Brain microvascular endothelial cell (primary cell): ENCODE measurements around the gene TPP1.

Source experiments
- DNase-seq: peaks from one replicate; pipeline ENCODE4 v3.0.0-alpha.2; 2020
- H3K27ac ChIP-seq: fragments of 250-450 bp; sonication (Bioruptor Pico); 2 replicates; pipeline ENCODE4 v1.5.1; 2020; ENCODE audit warnings: mild to moderate bottlenecking, moderate library complexity
- H3K27me3 ChIP-seq: fragments of 250-450 bp; sonication (Bioruptor Pico); replicated peaks from 2 replicates; pipeline ENCODE4 v1.5.1; 2020; ENCODE audit warnings: mild to moderate bottlenecking
- H3K36me3 ChIP-seq: fragments of 250-450 bp; sonication (Bioruptor Pico); replicated peaks from 2 replicates; pipeline ENCODE4 v1.5.1; 2020; ENCODE audit warnings: mild to moderate bottlenecking
- H3K4me3 ChIP-seq: 2 replicates; pipeline ENCODE4 v1.5.1; 2011; ENCODE audit warnings: low read depth, mild to moderate bottlenecking, control low read depth, low read length, moderate library complexity
- in situ Hi-C: cut with HindIII; loops from 2 replicates; pipeline ENCODE4 v1.10.0; 2017; ENCODE audit warnings: low sequenced_read_pairs, low pct_ligation_motif_present
- TF ChIP-seq, protein P1 (sequence below): IDR thresholded peaks from 2 replicates; pipeline ENCODE4 v1.5.1; 2011; ENCODE audit warnings: low read depth, mild to moderate bottlenecking, moderate library complexity, low read length, control low read depth, inconsistent platforms; ENCODE audit errors: missing control alignments

TPP1 gene

DNA sequence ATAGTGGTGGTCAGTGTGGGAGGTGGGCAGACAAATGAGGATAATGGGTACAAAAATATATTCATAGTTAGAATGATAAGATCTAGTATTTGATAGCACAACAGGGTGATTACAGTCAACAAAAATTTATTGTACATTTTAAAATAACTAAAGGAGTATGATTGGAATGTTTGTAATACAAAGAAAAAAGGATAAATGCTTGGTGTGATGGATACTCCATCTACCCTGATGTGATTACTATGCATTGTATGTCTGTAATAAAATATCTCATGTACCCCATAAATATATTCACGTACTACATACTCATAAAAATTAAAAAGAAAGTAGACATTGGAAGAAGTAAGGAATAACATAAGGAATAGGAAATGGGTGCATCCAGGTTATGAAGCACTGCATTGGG, 31.2 kb downstream of the TPP1 start:
- H3K27me3 ChIP-seq: no peaks in the 10 kb centered on the region
- peaks cover 3% of the 10 kb centered on the region for H3K36me3 ChIP-seq
- no peak overlapping the region for H3K4me3 ChIP-seq
- in situ Hi-C loops: no loop called here
- TF ChIP-seq, protein P1, sequence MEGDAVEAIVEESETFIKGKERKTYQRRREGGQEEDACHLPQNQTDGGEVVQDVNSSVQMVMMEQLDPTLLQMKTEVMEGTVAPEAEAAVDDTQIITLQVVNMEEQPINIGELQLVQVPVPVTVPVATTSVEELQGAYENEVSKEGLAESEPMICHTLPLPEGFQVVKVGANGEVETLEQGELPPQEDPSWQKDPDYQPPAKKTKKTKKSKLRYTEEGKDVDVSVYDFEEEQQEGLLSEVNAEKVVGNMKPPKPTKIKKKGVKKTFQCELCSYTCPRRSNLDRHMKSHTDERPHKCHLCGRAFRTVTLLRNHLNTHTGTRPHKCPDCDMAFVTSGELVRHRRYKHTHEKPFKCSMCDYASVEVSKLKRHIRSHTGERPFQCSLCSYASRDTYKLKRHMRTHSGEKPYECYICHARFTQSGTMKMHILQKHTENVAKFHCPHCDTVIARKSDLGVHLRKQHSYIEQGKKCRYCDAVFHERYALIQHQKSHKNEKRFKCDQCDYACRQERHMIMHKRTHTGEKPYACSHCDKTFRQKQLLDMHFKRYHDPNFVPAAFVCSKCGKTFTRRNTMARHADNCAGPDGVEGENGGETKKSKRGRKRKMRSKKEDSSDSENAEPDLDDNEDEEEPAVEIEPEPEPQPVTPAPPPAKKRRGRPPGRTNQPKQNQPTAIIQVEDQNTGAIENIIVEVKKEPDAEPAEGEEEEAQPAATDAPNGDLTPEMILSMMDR: no peak
- H3K27ac ChIP-seq: no peak overlapping the region
- DNase-seq: no peak

DNA sequence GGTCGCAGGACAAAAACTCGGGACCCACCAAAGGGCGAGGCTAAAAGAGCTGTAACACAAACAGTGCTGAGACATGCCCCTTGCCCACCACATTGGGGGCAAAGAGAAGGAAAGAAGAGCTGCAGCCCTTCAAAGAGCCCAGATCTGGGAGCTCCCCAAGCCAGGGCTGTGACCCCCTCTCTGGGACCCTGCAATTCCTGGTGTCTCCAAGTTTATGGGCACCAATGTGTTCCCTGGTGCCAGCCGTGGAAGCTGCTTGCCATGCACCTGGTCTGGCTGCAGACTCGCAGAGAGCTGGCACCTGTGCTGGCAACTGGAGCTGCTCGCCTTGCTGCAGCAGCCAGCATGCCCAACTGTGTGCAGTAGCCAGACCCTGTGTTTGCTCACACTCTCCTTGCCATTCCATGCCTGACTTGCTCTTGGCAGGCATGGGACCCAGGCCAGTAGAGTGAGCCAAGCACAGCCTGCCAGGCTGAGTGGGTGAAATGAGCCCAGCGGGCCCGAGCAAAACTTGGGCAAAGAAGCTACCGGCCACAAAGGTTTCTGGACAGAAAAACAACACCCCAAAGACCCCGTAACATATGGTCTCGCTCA, 31.8 kb downstream of the TPP1 start:
- Histone ChIP-seq H3K36me3 (peaks cover 3% of the 10 kb centered on the region), H3K27me3 (no peaks in the 10 kb centered on the region), H3K27ac (no peak overlapping the region), H3K4me3 (no peak overlapping the region)
- in situ Hi-C loops: no loop called here
- TF ChIP-seq, protein P1: no peak
- DNase-seq: no peak

DNA sequence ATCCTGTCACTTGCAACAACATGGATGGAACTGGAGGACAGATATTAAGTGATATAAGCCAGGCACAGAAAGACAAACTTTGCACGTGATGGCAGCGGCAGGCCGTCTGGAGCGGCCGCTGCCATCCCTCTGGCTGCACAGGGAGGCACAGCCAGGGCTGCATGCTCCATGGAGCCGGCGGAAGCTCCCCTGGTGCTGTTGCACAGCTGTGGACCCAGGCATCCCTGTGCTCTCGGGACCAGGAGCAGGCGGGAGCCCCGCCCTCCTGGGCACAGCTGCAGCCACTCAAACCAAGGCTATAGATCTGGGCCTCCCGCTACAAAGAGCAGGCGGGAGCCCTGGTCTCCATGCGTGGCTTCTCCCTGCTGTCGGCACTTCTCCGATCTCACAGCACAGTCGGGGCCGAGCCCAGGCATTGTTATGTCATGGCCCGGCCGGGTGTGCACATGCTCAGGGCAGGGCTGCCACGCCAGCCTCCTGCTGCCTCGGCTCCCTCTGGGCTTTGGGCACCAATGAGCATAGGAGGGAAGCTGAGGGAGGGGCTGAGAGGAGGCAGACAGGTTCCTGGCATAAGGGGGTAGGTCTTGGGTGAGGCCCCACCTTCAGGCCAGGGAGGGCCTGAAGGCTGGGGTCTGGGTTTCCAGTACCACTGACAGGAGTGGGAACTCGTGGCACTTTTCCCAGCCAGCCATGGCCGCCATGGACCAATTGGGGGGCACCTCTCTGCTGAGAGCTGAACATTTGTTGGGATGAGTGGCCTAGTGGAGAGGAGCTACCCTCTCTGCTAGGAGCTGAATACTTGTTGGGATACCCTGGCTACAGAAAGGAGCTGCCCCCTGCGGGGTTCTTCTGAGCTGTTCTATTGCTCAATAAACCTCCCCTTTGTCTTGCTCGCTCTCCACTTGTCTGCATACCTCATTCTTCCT, 32.5 kb downstream of the TPP1 start:
- no peak for DNase-seq
- Histone ChIP-seq H3K36me3 (no peaks in the 10 kb centered on the region), H3K27me3 (no peaks in the 10 kb centered on the region), H3K27ac (no peak overlapping the region), H3K4me3 (no peak overlapping the region)
- in situ Hi-C loops: no loop called here
- TF ChIP-seq, protein P1: no peak

DNA sequence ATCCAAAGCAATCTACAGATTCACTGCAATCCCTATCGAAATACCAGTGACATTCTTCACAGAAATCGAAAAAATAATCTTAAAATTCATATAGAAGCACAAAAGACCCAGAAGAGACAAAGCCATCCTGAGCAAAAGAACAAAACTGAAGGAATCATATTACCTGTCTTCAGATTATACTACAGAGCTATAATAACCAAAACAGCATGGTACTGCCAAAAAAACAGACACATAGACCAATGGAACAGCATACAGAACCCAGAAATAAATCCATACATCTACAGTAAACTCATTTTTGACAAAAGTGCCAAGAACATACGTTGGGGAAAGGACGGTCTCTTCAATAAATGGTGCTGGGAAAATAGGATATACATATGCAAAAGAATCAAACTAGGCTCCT, 34.7 kb downstream of the TPP1 start:
- in situ Hi-C loops: no loop called here
- no peaks in the 10 kb centered on the region for H3K36me3 ChIP-seq
- H3K27ac ChIP-seq: no peak overlapping the region
- H3K4me3 ChIP-seq: no peak overlapping the region
- H3K27me3 ChIP-seq: no peaks in the 10 kb centered on the region
- TF ChIP-seq, protein P1: no peak
- no peak for DNase-seq

DNA sequence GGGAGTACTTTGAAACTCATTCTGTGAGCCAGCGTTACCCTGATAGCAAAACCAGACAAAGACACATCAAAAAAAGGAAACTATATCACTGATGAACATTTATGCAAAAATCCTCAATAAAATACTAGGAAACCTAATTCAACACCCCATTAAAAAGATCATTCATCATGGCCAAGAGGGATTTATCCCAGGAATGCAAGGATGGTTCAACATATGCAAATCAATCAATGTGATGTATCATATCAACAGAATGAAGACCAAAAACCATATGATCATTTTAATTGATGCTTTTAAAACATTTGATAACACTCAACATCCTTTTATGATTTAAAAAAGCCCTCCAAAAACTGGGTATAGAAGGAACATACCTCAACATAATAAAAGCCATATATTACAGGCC, 35.6 kb downstream of the TPP1 start:
- no peak for DNase-seq
- Histone ChIP-seq H3K4me3 (no peak overlapping the region), H3K27me3 (no peaks in the 10 kb centered on the region), H3K36me3 (no peaks in the 10 kb centered on the region), H3K27ac (no peak overlapping the region)
- in situ Hi-C loops: no loop called here
- TF ChIP-seq, protein P1: no peak

DNA sequence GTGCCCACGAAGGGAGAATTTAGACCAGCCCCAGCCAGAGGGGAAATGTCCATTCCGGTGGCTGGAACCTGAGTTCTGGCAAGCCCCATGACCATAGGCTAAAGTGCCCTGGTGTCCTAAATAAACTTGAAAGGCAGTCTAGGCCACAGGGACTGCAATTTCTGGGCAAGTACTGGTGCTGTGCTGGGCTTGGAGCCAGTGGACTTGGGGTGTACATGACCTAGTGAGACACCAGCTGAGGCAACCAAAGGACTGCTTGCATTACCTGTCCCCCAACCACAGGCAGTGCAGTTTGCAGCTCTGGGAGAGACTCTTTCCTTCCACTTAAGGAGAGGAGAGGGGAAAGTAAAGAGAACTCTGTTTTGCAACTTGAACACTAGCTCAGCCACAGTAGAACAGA, 39.5 kb downstream of the TPP1 start:
- Histone ChIP-seq H3K4me3 (no peak overlapping the region), H3K27ac (no peak overlapping the region), H3K27me3 (no peaks in the 10 kb centered on the region), H3K36me3 (no peaks in the 10 kb centered on the region)
- TF ChIP-seq, protein P1: no peak
- DNase-seq: no peak
- in situ Hi-C loops: no loop called here
